GM12878 (cell line): ENCODE data around the gene DUSP16. TPM values are rescaled to one million over a fixed set of nuclear protein-coding genes. Genes with fewer than 3 reads are reported as not detected.

Experiments used
- ATAC-seq: fragments of 200-7000 bp; cut with Tn5 transposase; 3 replicates; pipeline ENCODE4 v1.9.1; 2020; ENCODE audit warnings: mild to moderate bottlenecking, moderate library complexity
- BruUV-seq: library from RNA; stranded (reverse); fragments of 400-500 nt; replicated peaks from 2 replicates; lab custom pipeline; 2021; lab: Mats Ljungman, UMichigan
- CTCF ChIA-PET: fragments of 300-600 bp; sonication (Branson Sonifier 250); formaldehyde crosslinking; extraction: SDS; loops from one replicate; lab custom pipeline; 2021; ENCODE audit warnings: inconsistent platforms; lab: Yijun Ruan, JAX
- POLR2A ChIA-PET: fragments of 350-600 bp; formaldehyde crosslinking; extraction: SDS; loops from one replicate; lab custom pipeline; 2021; ENCODE audit warnings: inconsistent platforms; lab: Charles Lee
- RAD21 ChIA-PET: fragments of 300-600 bp; sonication (Branson Sonifier 250); formaldehyde crosslinking; loops from one replicate; lab custom pipeline; 2023; ENCODE audit warnings: antibody characterized with exemption; ENCODE audit not compliant: unreplicated experiment; lab: Charles Lee
- SMC1A ChIA-PET: fragments of 300-600 bp; sonication (Branson Sonifier 250); formaldehyde crosslinking; loops from one replicate; lab custom pipeline; 2023; ENCODE audit not compliant: unreplicated experiment, uncharacterized antibody; lab: Charles Lee
- DNase-seq: peaks from one replicate; pipeline ENCODE4 v3.0.0-alpha.2; 2011; ENCODE audit warnings: low read depth, low spot score
- FAIRE-seq: peaks from 3 replicates; lab custom pipeline; 2011; peaks lifted over from hg19 to GRCh38; lab: Jason Lieb, UNC
- H2AFZ ChIP-seq: 2 replicates; pipeline ENCODE4 v1.6.0; 2011; ENCODE audit warnings: low read depth, low read length, control low read depth; ENCODE audit not compliant: control insufficient read depth
- H3K27ac ChIP-seq: 2 replicates; pipeline ENCODE4 v1.5.1; 2011; ENCODE audit warnings: control low read depth; ENCODE audit not compliant: control insufficient read depth, insufficient read depth
- H3K27me3 ChIP-seq, 2 experiments: replicated peaks in 1 of 2; 2 replicates each; pipeline versions ENCODE4 v1.6.0 to v1.6.1; 2011; ENCODE audit warnings: low read length in 1 of 2; ENCODE audit not compliant: control insufficient read depth in 2 of 2, insufficient read depth in 2 of 2
- H3K36me3 ChIP-seq, 2 experiments: 2 replicates each; pipeline ENCODE4 v1.5.1; 2011; ENCODE audit warnings: low read length in 1 of 2; ENCODE audit not compliant: control insufficient read depth in 2 of 2, insufficient read depth in 2 of 2
- H3K4me1 ChIP-seq: 2 replicates; pipeline ENCODE4 v1.6.1; 2011; ENCODE audit warnings: mild to moderate bottlenecking, low read length, moderate library complexity, mixed read lengths; ENCODE audit not compliant: control insufficient read depth, insufficient read depth
- H3K4me2 ChIP-seq: 2 replicates; pipeline ENCODE4 v1.6.0; 2011; ENCODE audit warnings: control low read depth; ENCODE audit not compliant: control insufficient read depth, insufficient read depth
- H3K4me3 ChIP-seq: fragments of 200-600 bp; sonication (generic); 2 replicates; pipeline ENCODE4 v1.5.1; 2016
- H3K79me2 ChIP-seq: 2 replicates; pipeline ENCODE4 v1.6.0; 2011; ENCODE audit warnings: low read length; ENCODE audit not compliant: control insufficient read depth, insufficient read depth
- H3K9ac ChIP-seq: 2 replicates; pipeline ENCODE4 v1.8.0; 2011; ENCODE audit warnings: low read length, control low read depth, mixed read lengths; ENCODE audit not compliant: control insufficient read depth, insufficient read depth
- H3K9me3 ChIP-seq: replicated peaks from 3 replicates; pipeline ENCODE4 v1.5.1; 2011; ENCODE audit warnings: mild to moderate bottlenecking, low read length; ENCODE audit not compliant: control insufficient read depth, insufficient read depth
- H4K20me1 ChIP-seq: 2 replicates; pipeline ENCODE4 v1.6.0; 2011; ENCODE audit not compliant: control insufficient read depth, insufficient read depth
- CBFB ChIP-seq: IDR thresholded peaks from 2 replicates; pipeline ENCODE4 v1.6.1; 2016; ENCODE audit warnings: antibody characterized with exemption, low read depth
- CREM ChIP-seq: IDR thresholded peaks from 2 replicates; pipeline ENCODE4 v1.6.1; 2014; ENCODE audit warnings: antibody characterized with exemption, low read depth
- FOXM1 ChIP-seq: IDR thresholded peaks from 2 replicates; pipeline ENCODE4 v1.6.1; 2012; ENCODE audit warnings: low read depth, mild to moderate bottlenecking, inconsistent platforms, low read length, moderate library complexity
- IKZF2 ChIP-seq, 2 experiments: fragments of 450-650 bp; IDR thresholded peaks; 2 replicates each; pipeline ENCODE4 v1.6.1; 2017; ENCODE audit warnings: mild to moderate bottlenecking in 2 of 2, moderate library complexity in 2 of 2
- KLF5 ChIP-seq: fragments of 450-650 bp; IDR thresholded peaks from 2 replicates; pipeline ENCODE4 v1.6.1; 2014; ENCODE audit warnings: mild to moderate bottlenecking; ENCODE audit not compliant: partially characterized antibody
- PBX3 ChIP-seq: IDR thresholded peaks from 2 replicates; pipeline ENCODE4 v1.6.1; 2011; ENCODE audit warnings: mild to moderate bottlenecking, low read depth, low read length, moderate library complexity; ENCODE audit not compliant: insufficient replicate concordance
- POLR2A ChIP-seq: IDR thresholded peaks from 2 replicates; pipeline ENCODE4 v1.6.1; 2011; ENCODE audit warnings: low read depth, mild to moderate bottlenecking, low read length
- POLR2AphosphoS5 ChIP-seq: IDR thresholded peaks from 2 replicates; pipeline ENCODE4 v1.6.1; 2011; ENCODE audit warnings: mild to moderate bottlenecking, low read length, inconsistent platforms
- SIX5 ChIP-seq: IDR thresholded peaks from 2 replicates; pipeline ENCODE4 v1.6.1; 2011; ENCODE audit warnings: mild to moderate bottlenecking, low read depth, low read length, moderate library complexity; ENCODE audit not compliant: severe bottlenecking
- STAT3 ChIP-seq: IDR thresholded peaks from 2 replicates; pipeline ENCODE4 v1.6.1; 2011; ENCODE audit warnings: low read depth, low read length, improper control_type of control experiment
- TCF7 ChIP-seq: IDR thresholded peaks from 2 replicates; pipeline ENCODE4 v1.6.1; 2014; ENCODE audit warnings: antibody characterized with exemption, borderline replicate concordance
- ZBTB40 ChIP-seq: fragments of 450-650 bp; IDR thresholded peaks from 2 replicates; pipeline ENCODE4 v1.6.1; 2016; ENCODE audit warnings: mild to moderate bottlenecking, moderate library complexity, borderline replicate concordance
- WGBS: methylation state at CpG from one replicate; pipeline ENCODE4 v1.1.6; 2016; ENCODE audit warnings: low lambda C conversion rate; ENCODE audit not compliant: insufficient replicate concordance, insufficient coverage; ENCODE audit errors: missing lambda C conversion rate; 5-methylcytosine and 5-hydroxymethylcytosine counted together
- in situ Hi-C: fragments of 300-500 bp; cut with MboI; formaldehyde crosslinking; loops from 9 replicates; pipeline ENCODE4 v1.14.3; 2018; ENCODE audit warnings: mixed read lengths
- intact Hi-C: fragments of 100-400 bp; cut with micrococcal nuclease; formaldehyde crosslinking; loops from one replicate; pipeline ENCODE4 v1.14.2; 2022; ENCODE audit not compliant: unreplicated experiment
- polyA plus RNA-seq, 11 experiments: library from polyadenylated mRNA; depleted of rRNA in 4 of 11; unstranded in 6 of 11; stranded (reverse) in 5 of 11; fragments of >200 nt; fragmentation: Nextera tagmentation in 4 of 11; fragmentation: Illumina TruSeq in 1 of 11; extraction: Ambion mirVana in 4 of 11; extraction: Trizol in 1 of 11; gene quantifications; 1 replicate in 1 of 11; 2 replicates in 10 of 11; pipeline versions ENCODE4 v1.2.1 to v1.2.3, GENCODE V29; 2011 to 2016; ENCODE audit warnings: inconsistent platforms in 2 of 11, missing spikeins in 2 of 11, low read depth in 1 of 11
- total RNA-seq, 4 experiments: library from RNA; depleted of rRNA in 3 of 4; stranded (reverse); fragments of >200 nt in 3 of 4; fragmentation: Illumina TruSeq in 1 of 4; extraction: Trizol in 1 of 4; gene quantifications; 2 replicates each; pipeline versions ENCODE4 v1.2.1 to v1.2.3, GENCODE V29; 2013 to 2021

The DUSP16 gene
- total and polyA plus RNA-seq, 10 of the 15 experiments (the other 5 are each of a cell fraction or from before 2014, with no cell fraction given), result 3.9 to 75.3 (median 26.8) TPM

GRCh38 chr12:12468575-12468974 lies 94.1 kb downstream of the DUSP16 start:
- intact Hi-C loops, result no loop called here
- FAIRE-seq (no peak), ATAC-seq (no peak), DNase-seq (no peak)
- Histone ChIP-seq H3K4me1 (no peaks in the 10 kb centered on the region), H3K4me3 (no peak overlapping the region), H3K27me3 (no peaks in the 10 kb centered on the region), H3K79me2 (no peaks in the 10 kb centered on the region), H2AFZ (no peak overlapping the region), H4K20me1 (no peaks in the 10 kb centered on the region), H3K9me3 (no peaks in the 10 kb centered on the region; the same call in 2 of the 3 replicates), H3K9ac (no peak overlapping the region), H3K27ac (no peak overlapping the region), H3K4me2 (no peak overlapping the region), H3K36me3 (peaks cover 0 to 1% of the 10 kb centered on the region in 2 experiments; a peak in 2 of 4 replicates)
- ChIA-PET RAD21 (no interaction called here), CTCF (no interaction called here), POLR2A (interaction anchor here (1.2 kb wide), 1 partner anchor 9 kb away, joined by 3 read pairs; no protein-coding TSS in a partner anchor), SMC1A (no interaction called here)
- 100% methylated on average over 3 of the region's 3 CpGs for WGBS
- no peak for TF ChIP-seq TCF7
- TF ChIP-seq FOXM1, result no peak
- TF ChIP-seq POLR2AphosphoS5, result no peak
- in situ Hi-C loops, result no loop called here
- BruUV-seq, result no TSS peak

- POLR2A ChIA-PET, result interaction anchor here (1.2 kb wide), 1 partner anchor 8 kb away, joined by 3 read pairs; no protein-coding TSS in a partner anchor
- no TSS peak for BruUV-seq
- DNase-seq, result no peak
- Histone ChIP-seq H3K4me2 (no peak overlapping the region), H3K79me2 (no peaks in the 10 kb centered on the region), H2AFZ (no peak overlapping the region), H3K27me3 (no peaks in the 10 kb centered on the region), H3K4me1 (no peaks in the 10 kb centered on the region), H3K9ac (no peak overlapping the region), H3K36me3 (peaks cover 0 to 1% of the 10 kb centered on the region in 2 experiments; a peak in 2 of 4 replicates), H3K9me3 (no peaks in the 10 kb centered on the region; the same call in 2 of the 3 replicates), H4K20me1 (no peaks in the 10 kb centered on the region), H3K4me3 (no peak overlapping the region), H3K27ac (no peak overlapping the region)
- ATAC-seq, result no peak
- 88% methylated on average over 14 of the region's 14 CpGs for WGBS
- intact Hi-C loops, result no loop called here
- in situ Hi-C loops, result no loop called here
- FAIRE-seq, result no peak
- CTCF ChIA-PET, result interaction anchor here (1.3 kb wide), 1 partner anchor 9 kb away, joined by 3 read pairs; no protein-coding TSS in a partner anchor
- SMC1A ChIA-PET, result interaction anchor here (1.2 to 3.6 kb wide), 2 partner anchors 12 to 186 kb away, joined by 3 to 17 read pairs; no protein-coding TSS in a partner anchor
- RAD21 ChIA-PET, result interaction anchor here (0.8 kb wide), 1 partner anchor 8 kb away, joined by 3 read pairs; no protein-coding TSS in a partner anchor
- TF ChIP-seq PBX3, result no peak
- no peak for TF ChIP-seq IKZF2 (IDR thresholded peaks at IDR 0.05)
- TF ChIP-seq STAT3, result no peak
- TF ChIP-seq CREM, result no peak
- no peak for TF ChIP-seq KLF5
- no peak for TF ChIP-seq ZBTB40
- TF ChIP-seq CBFB, result no peak
- no peak for TF ChIP-seq SIX5
- TF ChIP-seq POLR2A, result no peak
These were observed 94.9 kb downstream of the DUSP16 start for GRCh38 chr12:12467688-12468261.
